GM21447 (cell line): ENCODE results near the gene GABRA6.
"Not testable (repeated sequence)": the region's sequence is repeated elsewhere in the genome, so short reads cannot be mapped to it uniquely, and the experiment has no call there.

ENCODE experiments used
- ATAC-seq: cut with Tn5 transposase; IDR thresholded peaks from one replicate; pipeline ENCODE4 v1.9.1; 2021; ENCODE audit not compliant: unreplicated experiment

Gene GABRA6

GRCh38 chr5:161685461-161685860, at the start of gene GABRA6:
Gene GABRA6, plus strand, starts transcription at chr5:161685721. Its CDS starts 269 bp downstream, at chr5:161685990.
- no peak for ATAC-seq

GRCh38 chr5:161637591-161637990, 47.9 kb upstream of the GABRA6 start:
- ATAC-seq, result no peak

DNA sequence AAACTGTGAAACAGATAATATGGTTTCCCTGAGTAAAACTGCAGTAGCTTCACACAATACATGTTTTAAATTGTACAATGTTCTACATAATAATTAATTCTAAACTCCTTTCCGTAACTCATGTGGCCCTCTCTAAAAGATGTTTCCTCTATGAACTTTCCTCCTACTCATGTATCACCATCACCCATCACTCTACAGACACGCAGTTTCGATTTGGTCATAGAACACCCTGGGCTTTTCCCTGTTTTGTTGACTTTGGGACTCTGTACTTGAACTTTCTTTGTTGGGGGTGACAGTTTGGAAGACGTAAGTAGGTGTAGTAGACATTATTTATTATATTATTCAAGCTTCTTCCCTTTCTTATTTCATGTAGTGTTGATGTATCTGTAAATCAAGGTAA, 44.1 kb upstream of the GABRA6 start:
- ATAC-seq, result no peak

- ATAC-seq, result no peak
Observed at GRCh38 chr5:161645264-161645663, 40.3 kb upstream of the GABRA6 start.

DNA sequence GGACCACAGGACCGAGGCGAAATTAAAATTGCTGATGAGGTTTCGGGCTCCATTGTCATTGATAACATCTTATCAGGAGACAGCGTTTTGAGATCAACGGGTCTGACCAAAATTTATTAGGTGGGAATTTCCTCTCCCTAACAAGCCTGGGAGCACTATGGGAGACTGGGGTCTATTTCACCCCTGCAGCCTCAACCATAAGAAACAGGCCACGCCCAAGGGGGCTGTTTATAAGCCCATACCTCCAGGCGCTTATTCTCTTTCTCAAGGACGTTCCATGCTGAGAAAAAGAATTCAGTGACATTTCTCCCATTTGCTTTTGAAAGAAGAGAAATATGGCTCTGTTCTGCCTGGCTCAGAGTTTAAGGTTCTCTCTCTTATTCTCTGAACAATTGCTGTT, 33.6 kb upstream of the GABRA6 start:
- ATAC-seq, result not testable (repeated sequence)

DNA sequence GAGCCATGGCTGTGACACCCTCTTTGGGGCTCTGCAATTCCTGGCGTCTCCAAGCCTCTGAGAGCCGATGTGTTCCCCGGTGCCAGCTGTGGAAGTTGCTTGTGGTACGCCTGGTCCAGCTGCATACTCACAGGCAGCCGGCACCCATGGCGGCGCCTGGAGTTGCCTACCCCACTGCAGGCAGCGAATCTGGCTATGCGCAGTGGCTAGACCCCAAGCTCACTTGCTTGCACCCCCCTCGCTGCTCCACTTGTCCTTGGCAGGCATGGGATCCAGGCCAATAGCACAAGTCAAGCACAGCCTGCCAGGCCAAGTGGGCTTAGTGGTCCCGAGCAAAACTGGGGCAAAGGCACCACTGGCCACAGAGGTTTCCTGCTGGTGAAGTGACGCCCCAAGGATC, 24.7 kb upstream of the GABRA6 start:
- ATAC-seq, result no peak

DNA sequence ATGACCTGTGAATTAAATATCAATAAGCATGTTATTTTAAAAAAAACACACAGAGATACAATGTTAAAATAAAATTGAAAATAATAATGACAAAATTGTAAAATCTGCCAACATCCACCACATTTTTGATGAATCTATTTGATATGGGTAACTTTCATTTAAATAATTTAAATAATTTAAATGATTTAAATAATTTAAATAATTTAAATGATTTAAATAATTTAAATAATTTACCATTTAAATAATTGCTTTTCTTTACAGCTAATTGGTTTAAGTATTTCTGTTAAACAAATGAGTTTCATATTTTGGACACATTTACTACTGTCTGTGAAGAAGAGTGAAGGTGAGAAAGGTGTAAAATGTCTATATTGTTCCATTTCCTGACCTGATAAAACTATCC, 22.1 kb upstream of the GABRA6 start:
- no peak for ATAC-seq

GRCh38 chr5:161676103-161676502, 9.4 kb upstream of the GABRA6 start:
- ATAC-seq, result peak; percentile 70

- no peak for ATAC-seq
Observed at GRCh38 chr5:161686149-161686548, 628 bp downstream of the GABRA6 start.

GRCh38 chr5:161686881-161687280, 1.4 kb downstream of the GABRA6 start:
- ATAC-seq, result no peak

- no peak for ATAC-seq
Observed at GRCh38 chr5:161687316-161687715, 1.8 kb downstream of the GABRA6 start.

DNA sequence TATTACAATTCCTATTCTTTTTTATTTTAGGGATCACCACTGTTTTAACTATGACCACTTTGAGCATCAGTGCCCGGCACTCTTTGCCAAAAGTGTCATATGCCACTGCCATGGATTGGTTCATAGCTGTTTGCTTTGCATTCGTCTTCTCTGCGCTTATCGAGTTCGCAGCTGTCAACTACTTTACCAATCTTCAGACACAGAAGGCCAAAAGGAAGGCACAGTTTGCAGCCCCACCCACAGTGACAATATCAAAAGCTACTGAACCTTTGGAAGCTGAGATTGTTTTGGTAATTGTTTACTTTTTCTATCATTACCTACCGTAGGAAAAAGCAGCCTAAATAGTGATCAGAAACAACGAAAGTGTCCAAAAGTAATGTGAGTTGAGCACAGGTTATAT, 6.4 kb downstream of the GABRA6 start:
- ATAC-seq, result no peak

DNA sequence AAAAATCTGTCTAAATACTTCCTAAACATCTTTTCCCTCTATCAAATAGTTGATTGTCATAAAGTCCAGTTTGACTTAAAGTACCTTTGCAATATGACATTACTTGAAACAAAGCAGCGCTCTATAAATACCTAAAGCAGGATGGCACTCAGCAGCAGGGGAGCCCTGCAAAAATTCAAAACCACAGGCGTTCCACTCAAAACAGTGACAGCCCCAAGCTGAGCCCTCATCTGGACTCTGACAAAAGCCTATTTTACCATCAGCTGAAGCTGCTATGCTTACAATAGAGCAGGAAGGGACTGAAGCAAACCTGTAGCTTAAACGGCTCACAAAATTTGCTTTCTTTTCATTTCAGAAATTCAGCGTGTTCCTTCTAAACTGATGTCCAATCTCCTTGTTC, 11.5 kb downstream of the GABRA6 start:
- no peak for ATAC-seq

GRCh38 chr5:161700065-161700464, 14.5 kb downstream of the GABRA6 start:
- no peak for ATAC-seq

DNA sequence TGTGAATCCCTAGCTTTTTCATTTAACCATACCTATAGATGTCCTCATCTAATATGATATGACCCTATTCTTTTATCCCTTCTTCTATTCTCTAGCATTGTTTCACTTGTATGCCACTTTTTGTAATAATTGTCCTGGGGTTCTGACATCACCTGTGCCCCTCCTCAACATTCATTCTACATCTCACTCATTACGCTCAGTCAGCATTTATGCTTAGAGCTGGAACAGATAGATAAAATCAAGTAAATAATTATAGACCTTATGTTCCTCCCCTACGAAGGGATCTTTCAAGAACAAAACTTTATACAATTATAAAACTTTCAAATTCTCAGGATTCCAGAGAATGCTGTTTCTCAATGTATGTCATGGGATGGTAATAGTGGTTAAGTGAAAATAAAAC, 18.0 kb downstream of the GABRA6 start:
- ATAC-seq, result no peak

- no peak for ATAC-seq
Observed at GRCh38 chr5:161707382-161707781, 21.9 kb downstream of the GABRA6 start.

- no peak for ATAC-seq
Observed at GRCh38 chr5:161709239-161709638, 23.7 kb downstream of the GABRA6 start.

- no peak for ATAC-seq
Observed at GRCh38 chr5:161713042-161713441, 27.5 kb downstream of the GABRA6 start.

GRCh38 chr5:161719157-161719556, 33.6 kb downstream of the GABRA6 start:
- ATAC-seq, result no peak

- ATAC-seq, result no peak
Observed at GRCh38 chr5:161720460-161720859, 34.9 kb downstream of the GABRA6 start.

- no peak for ATAC-seq
Observed at GRCh38 chr5:161734741-161735140, 49.2 kb downstream of the GABRA6 start.

DNA sequence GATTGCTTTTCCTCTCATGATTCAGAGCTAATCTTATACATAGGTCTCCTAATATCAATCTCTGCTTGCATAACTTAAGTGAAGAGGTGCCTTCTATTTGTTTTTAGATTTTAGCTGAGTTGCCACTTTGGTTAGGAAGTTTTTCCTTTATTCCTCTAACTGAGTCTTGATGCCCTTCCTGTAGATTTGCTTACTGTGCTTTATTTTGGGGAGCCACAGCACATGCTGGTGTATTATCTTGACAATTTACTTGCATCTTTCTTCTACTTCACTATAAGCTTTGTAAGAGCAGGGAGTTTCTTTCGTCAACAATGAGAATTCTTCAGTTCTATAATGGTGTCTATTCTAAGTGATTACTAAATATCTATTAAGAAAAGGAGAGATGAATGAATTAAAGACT, 54.9 kb downstream of the GABRA6 start:
- ATAC-seq, result no peak

GRCh38 chr5:161744276-161744675, 58.8 kb downstream of the GABRA6 start:
- ATAC-seq, result no peak

DNA sequence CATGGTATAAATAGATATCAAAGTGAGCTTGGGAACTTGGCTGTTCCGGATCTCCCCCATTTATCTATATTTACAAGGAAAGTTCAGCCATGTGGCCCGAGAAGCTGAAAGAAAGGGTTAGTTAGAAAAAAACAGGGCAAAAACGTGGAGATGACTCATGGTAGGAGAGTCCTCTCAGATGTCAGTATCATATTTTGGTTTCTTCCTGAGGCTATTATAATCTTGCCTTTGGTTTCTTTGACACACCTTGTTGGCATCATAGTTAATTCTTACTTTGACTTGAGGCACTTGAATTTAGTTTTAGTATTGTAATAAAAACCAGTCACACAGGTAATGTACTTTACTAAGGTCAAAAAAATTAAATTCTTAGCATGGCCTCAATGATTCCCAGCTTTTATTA, 59.9 kb downstream of the GABRA6 start:
- ATAC-seq, result no peak
